Activated CD4-positive, alpha-beta memory T cell treated with anti-CD3 and anti-CD28 coated beads for 36 hours (primary cell): ENCODE data around the gene MMP8. TPM values are rescaled to one million over a fixed set of nuclear protein-coding genes. Genes with fewer than 3 reads are reported as not detected.
"Not testable (repeated sequence)": the region's sequence is repeated elsewhere in the genome, so short reads cannot be mapped to it uniquely, and the experiment has no call there.

Experiments
- CTCF ChIA-PET: fragments of 350-600 bp; sonication (Branson Sonifier 250); formaldehyde crosslinking; loops from one replicate; lab custom pipeline; 2021; ENCODE audit warnings: antibody characterized with exemption, inconsistent platforms; lab: Charles Lee
- POLR2A ChIA-PET: fragments of 350-600 bp; sonication (Branson Sonifier 250); formaldehyde crosslinking; loops from one replicate; lab custom pipeline; 2021; ENCODE audit warnings: antibody characterized with exemption; lab: Charles Lee
- DNase-seq: peaks from one replicate; pipeline ENCODE4 v3.0.0-alpha.2; 2020
- H3K27ac Mint-ChIP-seq: one replicate; pipeline ENCODE4 v1.8.0; 2021; ENCODE audit warnings: mixed read lengths
- H3K27me3 Mint-ChIP-seq: one replicate; pipeline ENCODE4 v1.8.0; 2021; ENCODE audit warnings: mixed read lengths
- H3K36me3 Mint-ChIP-seq: one replicate; pipeline ENCODE4 v1.8.0; 2021; ENCODE audit warnings: mixed read lengths
- H3K4me1 Mint-ChIP-seq: one replicate; pipeline ENCODE4 v1.8.0; 2021; ENCODE audit warnings: low read depth, mixed read lengths
- H3K4me3 Mint-ChIP-seq: one replicate; pipeline ENCODE4 v1.8.0; 2021; ENCODE audit warnings: mild to moderate bottlenecking, mixed read lengths
- H3K9me3 Mint-ChIP-seq: one replicate; pipeline ENCODE4 v1.8.0; 2021; ENCODE audit warnings: mixed read lengths
- intact Hi-C: fragments of 100-400 bp; cut with micrococcal nuclease; formaldehyde crosslinking; loops from one replicate; pipeline ENCODE4 v1.15.1; 2023
- total RNA-seq, 2 experiments: library from RNA; stranded (reverse); gene quantifications; one replicate each; pipeline ENCODE4 v1.2.3, GENCODE V29; 2021

The MMP8 gene
- total RNA-seq, 2 experiments from 2014 or later = not detected

GRCh38 chr11:102749101-102749722, 24.5 kb upstream of the MMP8 start:
- no peaks in the 10 kb centered on the region for H3K36me3 Mint-ChIP-seq
- peaks cover 2% of the 10 kb centered on the region for H3K9me3 Mint-ChIP-seq
- intact Hi-C loops = no loop called here
- CTCF ChIA-PET = no interaction called here
- no peak for DNase-seq
- POLR2A ChIA-PET = no interaction called here
- peaks cover 15% of the 10 kb centered on the region for H3K27me3 Mint-ChIP-seq
- H3K4me3 Mint-ChIP-seq = no peak overlapping the region
- no peaks in the 10 kb centered on the region for H3K4me1 Mint-ChIP-seq
- no peak overlapping the region for H3K27ac Mint-ChIP-seq

- CTCF ChIA-PET, intact Hi-C loops, H3K4me1 Mint-ChIP-seq, H3K27ac Mint-ChIP-seq, H3K4me3 Mint-ChIP-seq, H3K27me3 Mint-ChIP-seq, H3K36me3 Mint-ChIP-seq, POLR2A ChIA-PET, DNase-seq, H3K9me3 Mint-ChIP-seq: not testable (repeated sequence)
Observed at GRCh38 chr11:102746746-102747578, 22.2 kb upstream of the MMP8 start.

GRCh38 chr11:102734650-102735049, 9.9 kb upstream of the MMP8 start:
- no peak for DNase-seq
- no peaks in the 10 kb centered on the region for H3K9me3 Mint-ChIP-seq
- H3K27me3 Mint-ChIP-seq = peaks cover 2% of the 10 kb centered on the region
- H3K4me1 Mint-ChIP-seq = no peaks in the 10 kb centered on the region
- POLR2A ChIA-PET = no interaction called here
- CTCF ChIA-PET = interaction anchor here (0.6 to 2.8 kb wide), 5 partner anchors 16 to 206 kb away, joined by 3 to 14 read pairs (median 5); no protein-coding TSS in a partner anchor
- intact Hi-C loops = no loop called here
- no peaks in the 10 kb centered on the region for H3K36me3 Mint-ChIP-seq
- no peak overlapping the region for H3K27ac Mint-ChIP-seq
- H3K4me3 Mint-ChIP-seq = no peak overlapping the region

- Mint-ChIP-seq H3K9me3 (no peaks in the 10 kb centered on the region), H3K27ac (no peak overlapping the region), H3K4me3 (no peak overlapping the region), H3K36me3 (no peaks in the 10 kb centered on the region), H3K27me3 (peaks cover 2% of the 10 kb centered on the region), H3K4me1 (no peaks in the 10 kb centered on the region)
- intact Hi-C loops = loop anchor here (1.0 kb wide), 1 partner anchor 208 kb away; no protein-coding TSS in a partner anchor
- POLR2A ChIA-PET = no interaction called here
- peak; percentile 70 for DNase-seq
- CTCF ChIA-PET = interaction anchor here (0.8 to 2.8 kb wide), 5 partner anchors 17 to 208 kb away, joined by 3 to 14 read pairs (median 5); no protein-coding TSS in a partner anchor
Observed at GRCh38 chr11:102733232-102733875, 8.6 kb upstream of the MMP8 start.

- H3K27ac Mint-ChIP-seq, H3K36me3 Mint-ChIP-seq, H3K9me3 Mint-ChIP-seq, intact Hi-C loops, H3K27me3 Mint-ChIP-seq, H3K4me1 Mint-ChIP-seq, DNase-seq, CTCF ChIA-PET, POLR2A ChIA-PET, H3K4me3 Mint-ChIP-seq: not testable (repeated sequence)
Observed at GRCh38 chr11:102730944-102731343, 6.2 kb upstream of the MMP8 start.

GRCh38 chr11:102729849-102730815, 5.4 kb upstream of the MMP8 start:
- Mint-ChIP-seq H3K27me3 (no peaks in the 10 kb centered on the region), H3K9me3 (no peaks in the 10 kb centered on the region), H3K4me1 (no peaks in the 10 kb centered on the region), H3K4me3 (no peak overlapping the region), H3K27ac (no peak overlapping the region), H3K36me3 (no peaks in the 10 kb centered on the region)
- intact Hi-C loops = no loop called here
- CTCF ChIA-PET = no interaction called here
- DNase-seq = no peak
- POLR2A ChIA-PET = no interaction called here

- no peak overlapping the region for H3K27ac Mint-ChIP-seq
- H3K27me3 Mint-ChIP-seq = no peaks in the 10 kb centered on the region
- DNase-seq = no peak
- no peaks in the 10 kb centered on the region for H3K4me1 Mint-ChIP-seq
- ChIA-PET CTCF (no interaction called here), POLR2A (no interaction called here)
- H3K36me3 Mint-ChIP-seq = no peaks in the 10 kb centered on the region
- intact Hi-C loops = no loop called here
- no peak overlapping the region for H3K4me3 Mint-ChIP-seq
- H3K9me3 Mint-ChIP-seq = peaks cover 4% of the 10 kb centered on the region
Observed at GRCh38 chr11:102727890-102728289, 3.1 kb upstream of the MMP8 start.

GRCh38 chr11:102722821-102723220, 1.9 kb downstream of the MMP8 start:
- CTCF ChIA-PET = no interaction called here
- Mint-ChIP-seq H3K4me1 (no peaks in the 10 kb centered on the region), H3K27me3 (peaks cover 4% of the 10 kb centered on the region), H3K27ac (no peak overlapping the region), H3K4me3 (no peak overlapping the region), H3K36me3 (no peaks in the 10 kb centered on the region), H3K9me3 (peaks cover 4% of the 10 kb centered on the region)
- POLR2A ChIA-PET = interaction anchor here (0.6 kb wide), 1 partner anchor 270 kb away, joined by 3 read pairs; no protein-coding TSS in a partner anchor
- intact Hi-C loops = no loop called here
- no peak for DNase-seq

GRCh38 chr11:102719620-102720277, 5.0 kb downstream of the MMP8 start:
- intact Hi-C loops = no loop called here
- no peaks in the 10 kb centered on the region for H3K36me3 Mint-ChIP-seq

GRCh38 chr11:102717280-102717679, 7.5 kb downstream of the MMP8 start:
- Mint-ChIP-seq H3K4me3 (no peak overlapping the region), H3K9me3 (no peaks in the 10 kb centered on the region), H3K36me3 (no peaks in the 10 kb centered on the region), H3K27me3 (peaks cover 11% of the 10 kb centered on the region), H3K4me1 (no peaks in the 10 kb centered on the region), H3K27ac (no peak overlapping the region)
- intact Hi-C loops = no loop called here
- DNase-seq = no peak
- POLR2A ChIA-PET = no interaction called here
- CTCF ChIA-PET = no interaction called here

More at GRCh38 chr11:102719620-102720277, 5.0 kb downstream of the MMP8 start:
- no peak overlapping the region for H3K27ac Mint-ChIP-seq
- POLR2A ChIA-PET = no interaction called here
- CTCF ChIA-PET = no interaction called here
- H3K27me3 Mint-ChIP-seq = peaks cover 5% of the 10 kb centered on the region
- no peak for DNase-seq
- H3K4me3 Mint-ChIP-seq = no peak overlapping the region
- peaks cover 4% of the 10 kb centered on the region for H3K9me3 Mint-ChIP-seq
- no peaks in the 10 kb centered on the region for H3K4me1 Mint-ChIP-seq

GRCh38 chr11:102716527-102716926, 8.2 kb downstream of the MMP8 start:
- no peak overlapping the region for H3K27ac Mint-ChIP-seq
- no peaks in the 10 kb centered on the region for H3K36me3 Mint-ChIP-seq
- ChIA-PET CTCF (no interaction called here), POLR2A (no interaction called here)
- H3K9me3 Mint-ChIP-seq = no peaks in the 10 kb centered on the region
- no peaks in the 10 kb centered on the region for H3K4me1 Mint-ChIP-seq
- intact Hi-C loops = no loop called here
- H3K4me3 Mint-ChIP-seq = no peak overlapping the region
- no peak for DNase-seq
- peaks cover 14% of the 10 kb centered on the region for H3K27me3 Mint-ChIP-seq
